H9 (cell line): ENCODE data around the gene TCTN3. TPM values are rescaled to one million over a fixed set of nuclear protein-coding genes. Genes with fewer than 3 reads are reported as not detected.

Experiments
- DNase-seq: peaks from one replicate; pipeline ENCODE4 v3.0.0-alpha.2; 2017
- H2AFZ ChIP-seq: one replicate; pipeline ENCODE4 v1.6.1; 2013; ENCODE audit warnings: mild to moderate bottlenecking, low read length, control low read depth, moderate library complexity
- H2AK5ac ChIP-seq: 2 replicates; pipeline ENCODE4 v1.6.1; 2013; ENCODE audit warnings: low read length, control low read depth, mixed read lengths; ENCODE audit not compliant: insufficient read length
- H2BK120ac ChIP-seq: one replicate; pipeline ENCODE4 v1.6.1; 2013; ENCODE audit warnings: low read depth, mild to moderate bottlenecking, low read length, control low read depth, inconsistent platforms; ENCODE audit not compliant: poor library complexity, severe bottlenecking
- H2BK12ac ChIP-seq: 2 replicates; pipeline ENCODE4 v1.6.1; 2013; ENCODE audit warnings: low read length, control low read depth, mixed read lengths, low read depth; ENCODE audit not compliant: insufficient read length
- H2BK15ac ChIP-seq: 2 replicates; pipeline ENCODE4 v1.6.1; 2013; ENCODE audit warnings: low read depth, low read length, control low read depth
- H2BK20ac ChIP-seq: one replicate; pipeline ENCODE4 v1.6.1; 2013; ENCODE audit warnings: low read depth, mild to moderate bottlenecking, low read length, control low read depth, inconsistent platforms; ENCODE audit not compliant: poor library complexity, severe bottlenecking
- H2BK5ac ChIP-seq: 2 replicates; pipeline ENCODE4 v1.6.1; 2013; ENCODE audit warnings: low read length, control low read depth, mixed read lengths; ENCODE audit not compliant: insufficient read length
- H3K14ac ChIP-seq: 2 replicates; pipeline ENCODE4 v1.6.1; 2013; ENCODE audit warnings: low read length, control low read depth; ENCODE audit not compliant: insufficient read depth
- H3K18ac ChIP-seq: 2 replicates; pipeline ENCODE4 v1.6.1; 2013; ENCODE audit warnings: low read depth, mild to moderate bottlenecking, mixed read lengths, low read length, control low read depth; ENCODE audit not compliant: insufficient read length
- H3K23ac ChIP-seq: 2 replicates; pipeline ENCODE4 v1.6.1; 2013; ENCODE audit warnings: low read length, control low read depth, mixed read lengths, low read depth; ENCODE audit not compliant: insufficient read length
- H3K23me2 ChIP-seq: 2 replicates; pipeline ENCODE4 v1.6.1; 2013; ENCODE audit warnings: low read depth, mild to moderate bottlenecking, mixed read lengths, low read length, control low read depth; ENCODE audit not compliant: insufficient read length, poor library complexity, severe bottlenecking
- H3K27ac ChIP-seq: 2 replicates; pipeline ENCODE4 v1.5.1; 2013; ENCODE audit warnings: low read length, control low read depth, mixed read lengths, low read depth; ENCODE audit not compliant: insufficient read length
- H3K27me3 ChIP-seq: 2 replicates; pipeline ENCODE4 v1.6.1; 2013; ENCODE audit warnings: low read length, control low read depth, inconsistent platforms; ENCODE audit not compliant: insufficient read depth
- H3K4ac ChIP-seq: 2 replicates; pipeline ENCODE4 v1.6.1; 2013; ENCODE audit warnings: low read depth, mild to moderate bottlenecking, control low read depth, inconsistent platforms, low read length, moderate library complexity
- H3K4me1 ChIP-seq: 2 replicates; pipeline ENCODE4 v1.6.1; 2013; ENCODE audit warnings: low read length, control low read depth, inconsistent platforms; ENCODE audit not compliant: insufficient read depth
- H3K4me2 ChIP-seq: 2 replicates; pipeline ENCODE4 v1.6.1; 2013; ENCODE audit warnings: low read length, control low read depth, mixed read lengths; ENCODE audit not compliant: insufficient read length, insufficient read depth
- H3K56ac ChIP-seq: 2 replicates; pipeline ENCODE4 v1.6.1; 2013; ENCODE audit warnings: low read depth, mild to moderate bottlenecking, mixed read lengths, low read length, control low read depth; ENCODE audit not compliant: insufficient read length
- H3K79me1 ChIP-seq: 2 replicates; pipeline ENCODE4 v1.6.1; 2013; ENCODE audit warnings: low read depth, mild to moderate bottlenecking, moderate library complexity, low read length, control low read depth, inconsistent platforms; ENCODE audit not compliant: insufficient read depth, poor library complexity, severe bottlenecking
- H3K79me2 ChIP-seq: 2 replicates; pipeline ENCODE4 v1.6.1; 2013; ENCODE audit warnings: low read length, control low read depth, inconsistent platforms; ENCODE audit not compliant: insufficient read depth
- H3K9ac ChIP-seq: 2 replicates; pipeline ENCODE4 v1.6.1; 2013; ENCODE audit warnings: low read length, control low read depth, mixed read lengths; ENCODE audit not compliant: insufficient read length; ENCODE audit errors: extremely low read depth
- H3K9me3 ChIP-seq: one replicate; pipeline ENCODE4 v1.6.1; 2013; ENCODE audit warnings: low read depth, low read length, inconsistent platforms; ENCODE audit not compliant: control insufficient read depth
- H3T11ph ChIP-seq: one replicate; pipeline ENCODE4 v1.6.1; 2013; ENCODE audit warnings: mild to moderate bottlenecking, low read length, control low read depth, inconsistent platforms
- H4K20me1 ChIP-seq: one replicate; pipeline ENCODE4 v1.6.1; 2013; ENCODE audit not compliant: control insufficient read depth, insufficient read length, insufficient read depth
- H4K5ac ChIP-seq: 2 replicates; pipeline ENCODE4 v1.6.1; 2013; ENCODE audit warnings: low read depth, mild to moderate bottlenecking, mixed read lengths, low read length, control low read depth; ENCODE audit not compliant: insufficient read length
- H4K8ac ChIP-seq: replicated peaks from 2 replicates; pipeline ENCODE4 v1.6.1; 2013; ENCODE audit warnings: low read length, control low read depth, mixed read lengths, low read depth; ENCODE audit not compliant: insufficient read length
- H4K91ac ChIP-seq: 2 replicates; pipeline ENCODE4 v1.6.1; 2013; ENCODE audit warnings: low read depth, mild to moderate bottlenecking, moderate library complexity, mixed read lengths, low read length, control low read depth; ENCODE audit not compliant: insufficient read length
- H3K27ac Mint-ChIP-seq, 3 experiments: 2 replicates in 2 of 3; 3 replicates in 1 of 3; pipeline ENCODE4 v1.8.0; 2020 to 2021; ENCODE audit warnings: mixed read lengths in 3 of 3, mild to moderate bottlenecking in 1 of 3, moderate library complexity in 1 of 3
- H3K27me3 Mint-ChIP-seq: 2 replicates; pipeline ENCODE4 v1.8.0; 2021; ENCODE audit warnings: low read depth, mild to moderate bottlenecking, moderate library complexity, mixed read lengths
- H3K36me3 Mint-ChIP-seq, 3 experiments: 2 replicates in 2 of 3; 3 replicates in 1 of 3; pipeline ENCODE4 v1.8.0; 2020 to 2021; ENCODE audit warnings: low read depth in 3 of 3, mixed read lengths in 3 of 3; ENCODE audit not compliant: insufficient read depth in 1 of 3
- H3K4me1 Mint-ChIP-seq, 2 experiments: 2 replicates each; pipeline ENCODE4 v1.8.0; 2020; ENCODE audit warnings: mixed read lengths in 2 of 2
- H3K4me3 Mint-ChIP-seq, 2 experiments: 2 replicates in 1 of 2; 3 replicates in 1 of 2; pipeline ENCODE4 v1.8.0; 2020 to 2021; ENCODE audit warnings: mild to moderate bottlenecking in 2 of 2, mixed read lengths in 2 of 2, moderate library complexity in 1 of 2
- H3K9me3 Mint-ChIP-seq, 2 experiments: 2 replicates in 1 of 2; 3 replicates in 1 of 2; pipeline ENCODE4 v1.8.0; 2020; ENCODE audit warnings: mild to moderate bottlenecking in 2 of 2, mixed read lengths in 2 of 2, moderate library complexity in 1 of 2
- WGBS: extraction: QIAGEN DNeasy Blood & Tissue Kit; methylation state at CpG from one replicate; pipeline ENCODE4 v1.1.7; 2013; ENCODE audit warnings: missing lambda C conversion rate, low lambda C conversion rate, mixed read lengths; ENCODE audit not compliant: insufficient read length; ENCODE audit errors: extremely low coverage; 5-methylcytosine and 5-hydroxymethylcytosine counted together
- total RNA-seq: library from RNA; stranded (reverse); gene quantifications from 2 replicates; pipeline ENCODE4 v1.2.1, GENCODE V29; 2021
- TF ChIP-seq, protein P1 (sequence below): fragments of 200-600 bp; sonication (generic); conservative IDR thresholded peaks from 3 replicates; pipeline ENCODE4 v1.8.0; 2021; ENCODE audit warnings: antibody characterized with exemption, mild to moderate bottlenecking

TCTN3 gene
- total RNA-seq, 1 experiment from 2014 or later, result 37.3 TPM

DNA sequence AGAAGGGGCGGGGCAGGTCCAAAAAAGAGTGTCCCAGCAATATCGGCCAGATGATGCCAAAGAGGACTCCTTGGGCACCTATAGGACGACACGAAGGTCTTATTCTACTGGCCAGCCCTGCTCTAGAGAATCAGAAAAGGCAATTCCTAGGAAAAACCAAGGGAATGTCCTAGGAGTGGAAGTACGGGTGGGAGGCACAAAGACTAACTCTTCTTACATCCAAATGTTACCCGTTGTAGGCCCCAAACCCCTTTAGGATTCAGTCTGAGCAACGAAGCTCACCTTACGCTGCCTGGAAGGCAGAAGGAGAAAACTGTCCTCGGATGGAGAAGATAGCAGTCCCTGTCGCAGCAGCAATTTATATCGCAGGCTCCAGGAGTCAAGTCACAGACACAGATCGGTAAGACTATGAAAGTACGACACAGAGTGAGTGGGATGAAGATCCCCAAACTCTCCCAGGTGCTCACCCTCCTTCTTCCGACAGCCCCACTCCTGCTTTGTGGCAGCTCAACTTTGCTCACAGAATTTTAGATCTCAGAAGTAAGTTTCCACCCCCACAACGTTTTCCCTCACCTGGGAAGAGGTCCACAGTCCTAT is 558 bp downstream of the TCTN3 start:
- Histone ChIP-seq H3T11ph (no peak overlapping the region), H3K27me3 (no peaks in the 10 kb centered on the region), H2BK20ac (no peak overlapping the region), H4K5ac (no peak overlapping the region), H2AFZ (no peak overlapping the region), H2BK120ac (no peak overlapping the region), H3K23ac (no peak overlapping the region), H4K20me1 (no peaks in the 10 kb centered on the region), H2AK5ac (no peak overlapping the region), H3K56ac (no peak overlapping the region), H2BK5ac (no peak overlapping the region), H3K9ac (peak overlapping the region; percentile 64), H2BK15ac (no peak overlapping the region), H3K79me2 (peaks cover 2% of the 10 kb centered on the region; the same call in 1 of the 2 replicates), H4K8ac (no peak overlapping the region), H3K23me2 (peaks cover 5% of the 10 kb centered on the region), H2BK12ac (no peak overlapping the region), H3K4me2 (peak overlapping the region; percentile 89), H3K27ac (no peak overlapping the region), H3K18ac (peak overlapping the region; percentile 21), H3K14ac (peak overlapping the region; percentile 61; the same call in 1 of the 2 replicates), H3K79me1 (peaks cover 4% of the 10 kb centered on the region), H4K91ac (no peak overlapping the region), H3K4me1 (no peaks in the 10 kb centered on the region), H3K9me3 (no peaks in the 10 kb centered on the region), H3K4ac (no peak overlapping the region)
- H3K9me3 Mint-ChIP-seq, result peaks cover 8 to 11% of the 10 kb centered on the region in 2 experiments
- no CpG with 5 or more reads among the region's 15 CpGs for WGBS
- no peak for DNase-seq
- no peaks in the 10 kb centered on the region; the same call in 1 of the 2 replicates for H3K27me3 Mint-ChIP-seq
- H3K4me3 Mint-ChIP-seq, result peak overlapping the region; percentile 97 to 99
- peaks cover 10 to 42% (median 34%) of the 10 kb centered on the region in 3 experiments; a peak in 6 of 7 replicates for H3K36me3 Mint-ChIP-seq
- H3K27ac Mint-ChIP-seq, result peak overlapping the region; percentile 94 to 100 (median 98)
- H3K4me1 Mint-ChIP-seq, result peaks cover 13 to 15% of the 10 kb centered on the region in 2 experiments
- TF ChIP-seq, protein P1, sequence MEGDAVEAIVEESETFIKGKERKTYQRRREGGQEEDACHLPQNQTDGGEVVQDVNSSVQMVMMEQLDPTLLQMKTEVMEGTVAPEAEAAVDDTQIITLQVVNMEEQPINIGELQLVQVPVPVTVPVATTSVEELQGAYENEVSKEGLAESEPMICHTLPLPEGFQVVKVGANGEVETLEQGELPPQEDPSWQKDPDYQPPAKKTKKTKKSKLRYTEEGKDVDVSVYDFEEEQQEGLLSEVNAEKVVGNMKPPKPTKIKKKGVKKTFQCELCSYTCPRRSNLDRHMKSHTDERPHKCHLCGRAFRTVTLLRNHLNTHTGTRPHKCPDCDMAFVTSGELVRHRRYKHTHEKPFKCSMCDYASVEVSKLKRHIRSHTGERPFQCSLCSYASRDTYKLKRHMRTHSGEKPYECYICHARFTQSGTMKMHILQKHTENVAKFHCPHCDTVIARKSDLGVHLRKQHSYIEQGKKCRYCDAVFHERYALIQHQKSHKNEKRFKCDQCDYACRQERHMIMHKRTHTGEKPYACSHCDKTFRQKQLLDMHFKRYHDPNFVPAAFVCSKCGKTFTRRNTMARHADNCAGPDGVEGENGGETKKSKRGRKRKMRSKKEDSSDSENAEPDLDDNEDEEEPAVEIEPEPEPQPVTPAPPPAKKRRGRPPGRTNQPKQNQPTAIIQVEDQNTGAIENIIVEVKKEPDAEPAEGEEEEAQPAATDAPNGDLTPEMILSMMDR, result no peak
